MCF 10A (cell line): ENCODE measurements around the gene FER1L5. TPM values are rescaled to one million over a fixed set of nuclear protein-coding genes. Genes with fewer than 3 reads are reported as not detected.

Experiments
- BruUV-seq: library from RNA; stranded (reverse); fragments of 400-500 nt; replicated peaks from 2 replicates; lab custom pipeline; 2021; lab: Mats Ljungman, UMichigan
- CTCF ChIA-PET: fragments of 300-600 bp; sonication (Branson Sonifier 250); formaldehyde crosslinking; extraction: SDS; loops from one replicate; lab custom pipeline; 2021; ENCODE audit warnings: antibody characterized with exemption, inconsistent platforms; lab: Yijun Ruan, JAX
- POLR2A ChIA-PET: fragments of 300-600, 350-650 bp; sonication (Branson Sonifier 250); formaldehyde crosslinking; extraction: SDS; loops from one replicate; lab custom pipeline; 2020; ENCODE audit warnings: antibody characterized with exemption, inconsistent platforms; lab: Yijun Ruan, JAX
- DNase-seq: peaks from one replicate; pipeline ENCODE4 v3.0.0-alpha.2; 2018; ENCODE audit not compliant: unreplicated experiment
- H3K27ac Mint-ChIP-seq: one replicate; pipeline ENCODE4 v1.8.0; 2022; ENCODE audit warnings: mild to moderate bottlenecking, low read depth, mixed read lengths; ENCODE audit not compliant: unreplicated experiment
- H3K27me3 Mint-ChIP-seq: one replicate; pipeline ENCODE4 v1.8.0; 2022; ENCODE audit warnings: mixed read lengths; ENCODE audit not compliant: insufficient read depth, unreplicated experiment
- H3K36me3 Mint-ChIP-seq: one replicate; pipeline ENCODE4 v1.8.0; 2022; ENCODE audit warnings: mild to moderate bottlenecking, moderate library complexity, mixed read lengths; ENCODE audit not compliant: insufficient read depth, unreplicated experiment
- H3K4me1 Mint-ChIP-seq: one replicate; pipeline ENCODE4 v1.8.0; 2022; ENCODE audit warnings: mixed read lengths; ENCODE audit not compliant: insufficient read depth, unreplicated experiment
- H3K4me3 Mint-ChIP-seq: one replicate; pipeline ENCODE4 v1.8.0; 2022; ENCODE audit warnings: mild to moderate bottlenecking, moderate library complexity, mixed read lengths; ENCODE audit not compliant: unreplicated experiment
- H3K9me3 Mint-ChIP-seq: one replicate; pipeline ENCODE4 v1.8.0; 2022; ENCODE audit warnings: mixed read lengths; ENCODE audit not compliant: unreplicated experiment
- CTCF ChIP-seq: fragments of 200-600 bp; IDR thresholded peaks from one replicate; pipeline ENCODE4 v1.8.0; 2022; ENCODE audit warnings: antibody characterized with exemption, mild to moderate bottlenecking; ENCODE audit not compliant: unreplicated experiment
- intact Hi-C: fragments of 100-400 bp; cut with micrococcal nuclease; formaldehyde crosslinking; loops from 2 replicates; pipeline ENCODE4 v1.14.1; 2022
- total RNA-seq: library from RNA; stranded (reverse); gene quantifications from 2 replicates; pipeline ENCODE4 v1.2.3, GENCODE V29; 2022

The FER1L5 gene
- total RNA-seq, 1 experiment from 2014 or later: not detected

GRCh38 chr2:96636551-96637171, 5.9 kb upstream of the FER1L5 start:
- intact Hi-C loops: no loop called here
- ChIA-PET CTCF (interaction anchor here (0.5 to 1.5 kb wide), 7 partner anchors 12 to 156 kb away, joined by 3 to 9 read pairs (median 3); no protein-coding TSS in a partner anchor), POLR2A (interaction anchor here (0.8 to 3.2 kb wide), 20 partner anchors 10 to 477 kb away, joined by 3 to 29 read pairs (median 4); partner anchors contain the start of genes ANKRD36, CNNM3 and CNNM4)
- peaks cover 30% of the 10 kb centered on the region for H3K36me3 Mint-ChIP-seq
- H3K4me1 Mint-ChIP-seq: peaks cover 20% of the 10 kb centered on the region
- no peaks in the 10 kb centered on the region for H3K9me3 Mint-ChIP-seq
- peak; percentile 13 for DNase-seq
- H3K27ac Mint-ChIP-seq: peak overlapping the region; percentile 88
- H3K27me3 Mint-ChIP-seq: no peaks in the 10 kb centered on the region
- peak overlapping the region; percentile 83 for H3K4me3 Mint-ChIP-seq
- no peak for TF ChIP-seq CTCF
- TSS peak; percentile 30 for BruUV-seq

- Mint-ChIP-seq H3K27ac (peak overlapping the region; percentile 88), H3K27me3 (no peaks in the 10 kb centered on the region), H3K4me1 (peaks cover 20% of the 10 kb centered on the region), H3K36me3 (peaks cover 25% of the 10 kb centered on the region), H3K4me3 (peak overlapping the region; percentile 83), H3K9me3 (no peaks in the 10 kb centered on the region)
- no TSS peak for BruUV-seq
- intact Hi-C loops: no loop called here
- CTCF ChIA-PET: interaction anchor here (0.5 to 1.5 kb wide), 8 partner anchors 10 to 155 kb away, joined by 3 to 9 read pairs (median 3); no protein-coding TSS in a partner anchor
- DNase-seq: peak; percentile 89
- TF ChIP-seq CTCF: no peak
- POLR2A ChIA-PET: interaction anchor here (0.6 to 3.2 kb wide), 24 partner anchors 11 to 307 kb away, joined by 3 to 29 read pairs (median 4); partner anchors contain the start of genes CNNM3 and CNNM4
These were observed 5.0 kb upstream of the FER1L5 start for GRCh38 chr2:96637385-96638143.

- H3K36me3 Mint-ChIP-seq: peaks cover 18% of the 10 kb centered on the region
- TF ChIP-seq CTCF: no peak
- peak within 1 kb of the TSS; percentile 83 for H3K4me3 Mint-ChIP-seq
- CTCF ChIA-PET: interaction anchor here (0.6 to 0.7 kb wide), 2 partner anchors 80 to 87 kb away, joined by 3 read pairs; no protein-coding TSS in a partner anchor
- H3K4me1 Mint-ChIP-seq: peaks cover 20% of the 10 kb centered on the region
- no peaks in the 10 kb centered on the region for H3K27me3 Mint-ChIP-seq
- no peaks in the 10 kb centered on the region for H3K9me3 Mint-ChIP-seq
- POLR2A ChIA-PET: interaction anchor here (0.6 to 3.2 kb wide), 14 partner anchors 12 to 226 kb away, joined by 3 to 29 read pairs (median 8); partner anchors contain the start of genes CNNM3 and CNNM4
- no TSS peak for BruUV-seq
- peak within 1 kb of the TSS; percentile 88 for H3K27ac Mint-ChIP-seq
- intact Hi-C loops: no loop called here
- peak; percentile 92 for DNase-seq
These were observed 4.1 kb upstream of the FER1L5 start, which contains the start of gene KANSL3 for GRCh38 chr2:96638144-96639121. TSS of gene KANSL3 (minus strand) at chr2:96638312. CDS start at chr2:96637135, 1,177 bp downstream.
